Cardiac fibroblast (primary cell): ENCODE measurements around the gene SPRR2G.
"Not testable (repeated sequence)": the region's sequence is repeated elsewhere in the genome, so short reads cannot be mapped to it uniquely, and the experiment has no call there.

Experiments
- DNase-seq, 2 donors: peaks; one replicate each; pipeline versions ENCODE4 v3.0.0 to v3.0.0-alpha.2; 2010; ENCODE audit warnings: low read depth in 2 of 2
- H3K4me3 ChIP-seq, 2 donors: replicated peaks in 1 of 2; 1 replicate in 1 of 2; 2 replicates in 1 of 2; pipeline ENCODE4 v1.5.1; 2011; ENCODE audit warnings: low read depth in 2 of 2, low read length in 2 of 2, mild to moderate bottlenecking in 2 of 2, moderate library complexity in 1 of 2
- TF ChIP-seq, protein P1 (sequence below): IDR thresholded peaks from one replicate; pipeline ENCODE4 v1.5.1; 2011; ENCODE audit warnings: low read depth, mild to moderate bottlenecking, low read length, inconsistent platforms

SPRR2G gene

DNA sequence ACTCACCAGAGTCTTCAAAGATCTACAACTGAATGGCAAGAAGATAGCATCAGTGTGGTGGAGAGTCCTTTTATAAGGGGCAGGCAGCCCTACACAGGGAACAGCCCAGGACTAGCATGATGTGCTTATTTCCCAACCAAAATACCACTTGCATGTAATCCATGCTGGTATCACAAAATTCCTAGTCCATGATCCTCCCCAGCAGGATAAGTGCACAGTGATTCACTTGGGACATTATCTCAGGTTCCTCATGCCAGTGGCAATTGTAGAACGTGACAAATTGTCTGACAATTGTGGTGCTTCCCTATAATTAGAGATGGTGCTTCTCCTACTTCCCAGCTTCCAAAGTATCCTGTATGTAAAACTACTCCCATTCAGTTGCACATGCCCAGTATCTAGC, at the start of gene SPRR2G:
Gene SPRR2G, minus strand, starts transcription at position 45 of the 400 bp plus-strand sequence. CDS start 780 bp downstream, outside the sequence.
- TF ChIP-seq, protein P1, sequence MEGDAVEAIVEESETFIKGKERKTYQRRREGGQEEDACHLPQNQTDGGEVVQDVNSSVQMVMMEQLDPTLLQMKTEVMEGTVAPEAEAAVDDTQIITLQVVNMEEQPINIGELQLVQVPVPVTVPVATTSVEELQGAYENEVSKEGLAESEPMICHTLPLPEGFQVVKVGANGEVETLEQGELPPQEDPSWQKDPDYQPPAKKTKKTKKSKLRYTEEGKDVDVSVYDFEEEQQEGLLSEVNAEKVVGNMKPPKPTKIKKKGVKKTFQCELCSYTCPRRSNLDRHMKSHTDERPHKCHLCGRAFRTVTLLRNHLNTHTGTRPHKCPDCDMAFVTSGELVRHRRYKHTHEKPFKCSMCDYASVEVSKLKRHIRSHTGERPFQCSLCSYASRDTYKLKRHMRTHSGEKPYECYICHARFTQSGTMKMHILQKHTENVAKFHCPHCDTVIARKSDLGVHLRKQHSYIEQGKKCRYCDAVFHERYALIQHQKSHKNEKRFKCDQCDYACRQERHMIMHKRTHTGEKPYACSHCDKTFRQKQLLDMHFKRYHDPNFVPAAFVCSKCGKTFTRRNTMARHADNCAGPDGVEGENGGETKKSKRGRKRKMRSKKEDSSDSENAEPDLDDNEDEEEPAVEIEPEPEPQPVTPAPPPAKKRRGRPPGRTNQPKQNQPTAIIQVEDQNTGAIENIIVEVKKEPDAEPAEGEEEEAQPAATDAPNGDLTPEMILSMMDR, result no peak
- no peak for DNase-seq
- no peak within 1 kb of the TSS for H3K4me3 ChIP-seq

DNA sequence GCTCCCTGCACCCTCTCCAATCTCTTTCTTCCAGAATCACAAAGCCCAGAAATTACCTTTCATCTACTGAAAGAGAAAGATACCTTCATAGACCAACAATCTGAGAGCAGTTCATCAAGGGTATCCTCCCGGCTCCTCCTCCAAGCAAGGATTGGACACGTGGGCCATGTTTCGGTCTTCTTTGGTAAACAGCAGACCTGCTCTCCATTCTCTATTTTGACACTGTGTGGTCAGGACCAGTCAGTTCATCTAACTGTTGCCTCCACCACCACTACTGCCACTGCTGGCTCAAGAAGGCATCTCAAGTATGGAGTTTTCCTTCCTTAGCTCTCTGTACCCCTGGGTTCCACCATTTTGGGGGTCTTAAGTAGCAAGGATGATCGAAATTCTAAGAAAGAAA, 44.5 kb upstream of the SPRR2G start:
- no peak overlapping the region for H3K4me3 ChIP-seq
- TF ChIP-seq, protein P1, result no peak
- DNase-seq, result no peak

DNA sequence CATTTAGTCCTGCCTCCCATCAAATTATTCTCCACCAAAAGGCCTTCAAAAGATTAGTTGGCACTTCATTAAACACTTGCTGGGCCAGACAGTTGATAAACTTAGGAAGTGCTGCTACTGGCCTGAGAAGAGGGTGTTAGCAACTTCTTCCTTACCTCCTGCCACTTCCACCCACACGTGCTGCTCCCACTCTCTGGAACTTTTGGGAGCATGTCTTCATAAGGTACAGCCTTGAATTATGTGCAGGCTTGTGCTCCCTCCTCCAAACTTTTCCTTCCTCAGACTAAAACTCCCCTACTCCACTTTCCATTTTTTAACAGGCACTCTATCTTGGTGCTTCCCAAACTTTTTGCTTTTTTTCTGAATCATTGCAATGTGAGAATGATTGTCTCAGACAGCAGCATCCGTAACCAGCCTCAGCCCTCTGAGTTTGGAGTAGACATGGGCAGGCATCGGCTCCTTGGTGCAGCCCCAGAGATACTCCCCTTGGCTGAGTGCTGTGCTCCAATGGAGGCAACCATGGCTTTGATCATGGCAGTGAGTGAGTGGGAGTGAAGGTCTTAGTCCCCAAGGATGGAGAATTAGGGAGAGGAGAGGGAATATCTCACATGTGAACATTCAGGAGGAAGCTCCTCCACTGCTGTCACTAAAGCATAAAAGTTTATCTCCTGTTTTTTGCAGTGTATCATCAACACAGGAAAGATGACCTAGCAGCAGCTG, 43.8 kb upstream of the SPRR2G start:
- TF ChIP-seq, protein P1, result no peak
- no peak overlapping the region for H3K4me3 ChIP-seq
- DNase-seq, result no peak

DNA sequence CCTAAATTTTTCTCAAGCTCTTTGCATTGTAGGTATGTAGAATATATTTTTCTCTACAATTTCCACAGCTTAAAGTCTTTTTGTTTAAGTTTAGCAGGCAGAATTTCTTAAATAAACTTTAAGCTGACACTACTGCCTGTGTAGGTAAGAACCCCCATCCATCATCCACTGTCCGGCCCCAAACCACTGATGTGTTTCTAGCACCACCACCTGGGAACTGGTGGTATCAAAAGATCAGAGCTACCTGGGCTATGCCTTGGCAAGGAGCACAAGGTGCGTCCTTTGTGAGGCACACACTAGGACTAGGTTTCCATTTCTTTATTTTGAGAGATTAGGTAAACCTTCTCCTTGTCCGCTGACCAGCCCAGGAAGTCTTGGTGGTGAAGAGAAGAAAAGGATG, 42.0 kb upstream of the SPRR2G start:
- no peak for DNase-seq
- H3K4me3 ChIP-seq, result no peak overlapping the region
- TF ChIP-seq, protein P1, result no peak

DNA sequence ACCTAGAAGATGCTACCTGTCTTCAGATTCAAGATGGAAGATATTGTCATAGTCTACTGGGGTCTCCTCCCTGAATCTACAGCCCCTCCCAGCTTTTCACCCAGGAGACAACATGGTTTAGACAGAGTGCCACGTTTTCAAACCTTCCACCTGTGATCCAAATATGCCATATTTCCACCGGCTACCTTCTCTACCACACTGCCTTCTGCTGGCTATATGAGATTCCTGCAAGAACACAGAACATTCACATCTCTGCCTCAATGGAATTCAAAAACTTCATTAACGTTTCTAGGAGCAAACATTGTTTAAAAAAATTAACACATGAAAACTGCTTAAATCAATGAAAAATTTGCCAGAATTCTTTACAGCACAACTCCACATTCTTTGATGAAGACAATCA, 39.7 kb upstream of the SPRR2G start:
- DNase-seq, result no peak
- H3K4me3 ChIP-seq, result no peak overlapping the region
- TF ChIP-seq, protein P1, result no peak

DNA sequence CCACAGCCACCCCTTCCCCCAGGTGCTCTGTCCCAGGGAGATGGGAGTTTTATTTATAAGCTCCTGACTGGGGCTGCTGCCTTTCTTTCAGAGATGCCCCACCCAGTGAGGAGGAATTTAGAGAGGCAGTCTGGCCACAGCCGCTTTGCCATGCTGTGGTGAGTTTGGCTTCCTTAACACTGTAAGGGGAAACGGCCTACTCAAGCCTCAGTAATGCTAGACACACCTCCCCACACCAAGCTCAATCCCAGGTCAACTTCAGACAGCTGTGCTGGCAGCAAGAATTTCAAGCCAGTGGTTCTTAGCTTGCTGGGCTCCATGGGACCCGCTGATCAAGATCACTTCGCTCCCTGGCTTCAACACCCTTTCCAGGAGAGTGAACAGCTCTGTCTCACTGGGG, 37.6 kb upstream of the SPRR2G start:
- H3K4me3 ChIP-seq, DNase-seq: not testable (repeated sequence)

DNA sequence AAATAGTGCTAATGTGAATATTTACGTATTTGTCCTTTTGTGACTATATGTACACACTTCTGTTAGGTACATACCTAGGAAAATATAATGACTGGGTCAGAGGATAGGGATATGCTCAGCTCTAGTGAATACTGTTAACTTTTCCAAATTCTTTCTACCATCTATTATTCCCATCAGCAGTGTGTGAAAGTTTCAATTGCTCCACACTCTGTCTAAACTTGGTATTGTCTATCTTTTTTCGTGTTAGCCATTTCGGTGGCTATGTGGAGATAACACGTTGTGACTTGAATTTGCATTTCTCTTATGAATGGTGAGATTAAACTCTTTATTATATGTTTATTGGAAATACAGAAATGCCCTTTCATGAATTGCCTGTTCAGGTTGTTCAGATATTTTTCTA, 29.9 kb upstream of the SPRR2G start:
- DNase-seq, result no peak
- no peak overlapping the region for H3K4me3 ChIP-seq
- TF ChIP-seq, protein P1, result no peak
